Activated naive CD4-positive, alpha-beta T cell (primary cell): ENCODE measurements around the gene POLR1A.

Experiments used
- DNase-seq, 4 experiments: peaks; one replicate each; lab custom pipeline; 2025; lab: John Stamatoyannopoulos, UW

POLR1A gene

GRCh38 chr2:86037795-86038192, 67.9 kb downstream of the POLR1A start:
- DNase-seq = no peak

- peak in 1 of 4 experiments; percentile 19 for DNase-seq
Observed at GRCh38 chr2:86037141-86037794, 68.4 kb downstream of the POLR1A start.

GRCh38 chr2:86036669-86037138, 69.0 kb downstream of the POLR1A start:
- DNase-seq = no peak

GRCh38 chr2:86035883-86036668, 69.6 kb downstream of the POLR1A start:
- peak in 2 of 4 experiments; percentile 37 to 49 for DNase-seq

- peak in 1 of 4 experiments; percentile 14 for DNase-seq
Observed at GRCh38 chr2:86035376-86035882, 70.3 kb downstream of the POLR1A start.

GRCh38 chr2:86033751-86034692, 71.7 kb downstream of the POLR1A start:
- DNase-seq = no peak

GRCh38 chr2:86032861-86033595, 72.7 kb downstream of the POLR1A start:
- DNase-seq = no peak

- DNase-seq = no peak
Observed at GRCh38 chr2:86031606-86032005, 74.1 kb downstream of the POLR1A start.

- DNase-seq = no peak
Observed at GRCh38 chr2:86031151-86031550, 74.5 kb downstream of the POLR1A start.

- DNase-seq = no peak
Observed at GRCh38 chr2:86029873-86030272, 75.8 kb downstream of the POLR1A start.

GRCh38 chr2:86028766-86029381, 76.8 kb downstream of the POLR1A start:
- DNase-seq = no peak

- no peak for DNase-seq
Observed at GRCh38 chr2:86027922-86028765, 77.5 kb downstream of the POLR1A start.

GRCh38 chr2:86027196-86027921, 78.3 kb downstream of the POLR1A start:
- DNase-seq = no peak

GRCh38 chr2:86026744-86027065, 79.0 kb downstream of the POLR1A start:
- no peak for DNase-seq

GRCh38 chr2:86025976-86026743, 79.5 kb downstream of the POLR1A start:
- DNase-seq = no peak

- DNase-seq = no peak
Observed at GRCh38 chr2:86025229-86025820, 80.4 kb downstream of the POLR1A start.

GRCh38 chr2:86023366-86023712, 82.3 kb downstream of the POLR1A start:
- no peak for DNase-seq

- DNase-seq = no peak
Observed at GRCh38 chr2:86022661-86023365, 82.9 kb downstream of the POLR1A start.
